Activated CD8-positive, alpha-beta T cell treated with anti-CD3 and anti-CD28 coated beads for 36 hours (primary cell): ENCODE measurements around the gene ZNF112. TPM values are rescaled to one million over a fixed set of nuclear protein-coding genes. Genes with fewer than 3 reads are reported as not detected.

Experiments used
- ATAC-seq: fragments of 200-7000 bp; cut with Tn5 transposase; one replicate; pipeline ENCODE4 v1.10.0; 2021; ENCODE audit warnings: mild to moderate bottlenecking, moderate library complexity
- CTCF ChIA-PET: fragments of 350-600 bp; sonication (Branson Sonifier 250); formaldehyde crosslinking; loops from one replicate; lab custom pipeline; 2021; ENCODE audit warnings: antibody characterized with exemption; lab: Charles Lee
- POLR2A ChIA-PET: fragments of 350-600 bp; sonication (Branson Sonifier 250); formaldehyde crosslinking; loops from one replicate; lab custom pipeline; 2021; ENCODE audit warnings: antibody characterized with exemption; lab: Charles Lee
- DNase-seq: peaks from one replicate; pipeline ENCODE4 v3.0.0-alpha.2; 2020
- H3K27ac Mint-ChIP-seq: one replicate; pipeline ENCODE4 v1.8.0; 2021; ENCODE audit warnings: mild to moderate bottlenecking, mixed read lengths
- H3K27me3 Mint-ChIP-seq: one replicate; pipeline ENCODE4 v1.8.0; 2021; ENCODE audit warnings: mixed read lengths
- H3K36me3 Mint-ChIP-seq: one replicate; pipeline ENCODE4 v1.8.0; 2021; ENCODE audit warnings: low read depth, mixed read lengths
- H3K4me1 Mint-ChIP-seq: one replicate; pipeline ENCODE4 v1.8.0; 2021; ENCODE audit warnings: low read depth, mixed read lengths
- H3K4me3 Mint-ChIP-seq: one replicate; pipeline ENCODE4 v1.8.0; 2021; ENCODE audit warnings: mild to moderate bottlenecking, moderate library complexity, mixed read lengths
- H3K9me3 Mint-ChIP-seq: one replicate; pipeline ENCODE4 v1.8.0; 2021; ENCODE audit warnings: mixed read lengths
- intact Hi-C: fragments of 100-400 bp; cut with micrococcal nuclease; formaldehyde crosslinking; loops from one replicate; pipeline ENCODE4 v1.10.0; 2022
- total RNA-seq, 2 experiments: library from RNA; stranded (reverse); gene quantifications; one replicate each; pipeline ENCODE4 v1.2.3, GENCODE V29; 2021
- TF ChIP-seq, protein P1 (sequence below): fragments of 200-600 bp; IDR thresholded peaks from one replicate; pipeline ENCODE4 v1.8.0; 2022; ENCODE audit warnings: antibody characterized with exemption, mild to moderate bottlenecking

ZNF112 gene
- total RNA-seq, 2 experiments from 2014 or later = 0.11 TPM; not detected in 1

DNA sequence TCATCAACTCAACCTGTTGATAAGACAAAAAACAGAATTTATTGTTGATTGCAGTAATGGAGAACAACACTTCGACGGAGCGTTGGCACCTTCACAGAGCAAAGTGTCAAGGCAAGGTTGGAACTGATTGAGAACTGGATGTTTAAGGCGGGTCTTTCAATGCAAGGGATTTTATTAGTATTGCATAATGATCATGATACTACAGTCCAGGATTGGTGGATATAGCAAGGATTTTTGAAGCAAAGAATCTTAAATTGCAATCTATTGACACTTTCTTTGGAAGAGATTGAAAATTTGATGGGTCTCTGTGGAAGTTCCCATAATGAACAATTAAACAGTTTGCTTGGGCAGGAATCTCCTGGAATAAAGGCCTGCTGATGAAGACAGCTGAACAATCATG lies 51.0 kb downstream of the ZNF112 start:
- intact Hi-C loops = loop anchor here (10.0 kb wide), 1 partner anchor 91 kb away; the partner anchor contains the start of gene ZNF227
- POLR2A ChIA-PET = no interaction called here

DNA sequence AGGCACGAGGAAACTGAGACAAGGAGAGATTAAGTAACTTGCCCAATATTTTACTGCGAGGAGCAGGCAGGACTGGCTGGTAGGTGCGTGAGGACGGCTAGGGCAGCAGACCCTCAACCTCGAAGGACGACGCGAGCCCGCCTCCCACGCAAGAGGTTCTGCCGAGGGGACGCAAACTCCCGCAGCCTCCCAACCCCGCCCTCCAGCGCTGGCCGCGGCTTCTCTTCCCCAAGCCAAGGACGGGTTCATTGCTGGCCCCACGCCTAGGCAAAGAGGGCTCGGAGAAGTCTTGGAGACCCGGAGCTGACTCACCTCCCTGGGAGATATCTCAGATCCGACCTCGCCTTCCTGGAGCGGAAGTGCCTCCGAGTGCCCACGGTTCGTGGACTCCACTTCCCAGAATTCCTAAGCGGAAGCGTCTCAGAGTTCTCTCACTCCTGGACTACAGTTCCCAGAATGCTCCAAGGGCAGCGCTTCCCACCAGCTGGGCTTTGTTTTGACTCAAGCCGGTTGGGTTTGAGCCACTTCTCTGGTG lies 51.8 kb downstream of the ZNF112 start, which contains the start of gene ZNF235:
ZNF235 (minus strand) TSS at position 367 of the 535 bp plus-strand sequence. CDS start 1,621 bp downstream, outside the sequence.
- ChIA-PET POLR2A (interaction anchor here (1.0 kb wide), 1 partner anchor 92 kb away, joined by 4 read pairs; the partner anchor contains the start of gene ZNF227), CTCF (interaction anchor here (1.1 kb wide), 1 partner anchor 210 kb away, joined by 4 read pairs; no protein-coding TSS in a partner anchor)
- peaks cover 25% of the 10 kb centered on the region for H3K36me3 Mint-ChIP-seq
- H3K27ac Mint-ChIP-seq = peak within 1 kb of the TSS; percentile 81
- TF ChIP-seq, protein P1, sequence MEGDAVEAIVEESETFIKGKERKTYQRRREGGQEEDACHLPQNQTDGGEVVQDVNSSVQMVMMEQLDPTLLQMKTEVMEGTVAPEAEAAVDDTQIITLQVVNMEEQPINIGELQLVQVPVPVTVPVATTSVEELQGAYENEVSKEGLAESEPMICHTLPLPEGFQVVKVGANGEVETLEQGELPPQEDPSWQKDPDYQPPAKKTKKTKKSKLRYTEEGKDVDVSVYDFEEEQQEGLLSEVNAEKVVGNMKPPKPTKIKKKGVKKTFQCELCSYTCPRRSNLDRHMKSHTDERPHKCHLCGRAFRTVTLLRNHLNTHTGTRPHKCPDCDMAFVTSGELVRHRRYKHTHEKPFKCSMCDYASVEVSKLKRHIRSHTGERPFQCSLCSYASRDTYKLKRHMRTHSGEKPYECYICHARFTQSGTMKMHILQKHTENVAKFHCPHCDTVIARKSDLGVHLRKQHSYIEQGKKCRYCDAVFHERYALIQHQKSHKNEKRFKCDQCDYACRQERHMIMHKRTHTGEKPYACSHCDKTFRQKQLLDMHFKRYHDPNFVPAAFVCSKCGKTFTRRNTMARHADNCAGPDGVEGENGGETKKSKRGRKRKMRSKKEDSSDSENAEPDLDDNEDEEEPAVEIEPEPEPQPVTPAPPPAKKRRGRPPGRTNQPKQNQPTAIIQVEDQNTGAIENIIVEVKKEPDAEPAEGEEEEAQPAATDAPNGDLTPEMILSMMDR = no peak
- ATAC-seq = peak; percentile 93
- peak within 1 kb of the TSS; percentile 83 for H3K4me3 Mint-ChIP-seq
- DNase-seq = peak; percentile 85
- peaks cover 15% of the 10 kb centered on the region for H3K9me3 Mint-ChIP-seq
- peaks cover 3% of the 10 kb centered on the region for H3K27me3 Mint-ChIP-seq
- peaks cover 20% of the 10 kb centered on the region for H3K4me1 Mint-ChIP-seq
- intact Hi-C loops = loop anchor here (10.0 kb wide), 1 partner anchor 90 kb away; the partner anchor contains the start of gene ZNF227

More for the DNA sequence above, 51.0 kb downstream of the ZNF112 start:
- H3K27ac Mint-ChIP-seq = no peak overlapping the region
- peak overlapping the region; percentile 83 for H3K4me3 Mint-ChIP-seq
- ATAC-seq (no peak), DNase-seq (no peak)
- TF ChIP-seq, protein P1 = no peak
- peaks cover 18% of the 10 kb centered on the region for H3K9me3 Mint-ChIP-seq
- peaks cover 3% of the 10 kb centered on the region for H3K27me3 Mint-ChIP-seq
- CTCF ChIA-PET = interaction anchor here (1.1 kb wide), 1 partner anchor 211 kb away, joined by 4 read pairs; no protein-coding TSS in a partner anchor
- H3K4me1 Mint-ChIP-seq = peaks cover 20% of the 10 kb centered on the region
- peaks cover 18% of the 10 kb centered on the region for H3K36me3 Mint-ChIP-seq

DNA sequence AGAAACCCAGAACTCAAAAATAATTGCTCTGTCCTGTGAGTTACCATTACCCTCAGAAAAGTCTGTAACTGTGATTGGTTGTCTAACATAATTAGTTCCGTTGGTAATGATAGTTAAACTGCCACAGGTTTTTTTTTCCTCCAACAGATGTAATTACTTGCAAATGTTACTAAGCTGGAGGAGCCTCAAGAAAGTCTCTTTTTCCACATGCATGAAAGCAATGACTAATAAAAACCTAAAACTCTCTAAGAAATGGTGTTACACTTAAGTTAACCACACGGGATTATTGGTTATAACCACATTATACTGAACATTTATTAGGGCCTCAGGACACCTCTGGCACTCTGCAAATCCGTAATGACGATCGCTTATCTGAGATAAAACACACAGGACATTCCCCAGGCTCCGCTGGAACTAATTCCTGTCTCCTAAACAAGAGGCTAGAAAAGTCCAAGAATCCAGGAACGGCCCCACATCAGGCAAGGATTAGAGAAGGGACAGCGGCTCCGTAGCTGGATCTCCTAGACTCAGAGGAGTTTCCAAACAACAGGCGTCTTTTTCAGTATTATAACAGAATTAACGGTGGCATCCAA lies 52.4 kb downstream of the ZNF112 start:
- Mint-ChIP-seq H3K4me1 (peaks cover 20% of the 10 kb centered on the region), H3K27ac (peak overlapping the region; percentile 81), H3K27me3 (peaks cover 3% of the 10 kb centered on the region), H3K9me3 (peaks cover 15% of the 10 kb centered on the region), H3K36me3 (peaks cover 32% of the 10 kb centered on the region), H3K4me3 (peak overlapping the region; percentile 83)
- TF ChIP-seq, protein P1 = no peak
- peak; percentile 34 for ATAC-seq
- POLR2A ChIA-PET = interaction anchor here (1.0 kb wide), 1 partner anchor 92 kb away, joined by 4 read pairs; the partner anchor contains the start of gene ZNF227
- intact Hi-C loops = loop anchor here (10.0 kb wide), 1 partner anchor 89 kb away; the partner anchor contains the start of gene ZNF227
- CTCF ChIA-PET = interaction anchor here (1.1 kb wide), 1 partner anchor 209 kb away, joined by 4 read pairs; no protein-coding TSS in a partner anchor
- peak; percentile 4 for DNase-seq

DNA sequence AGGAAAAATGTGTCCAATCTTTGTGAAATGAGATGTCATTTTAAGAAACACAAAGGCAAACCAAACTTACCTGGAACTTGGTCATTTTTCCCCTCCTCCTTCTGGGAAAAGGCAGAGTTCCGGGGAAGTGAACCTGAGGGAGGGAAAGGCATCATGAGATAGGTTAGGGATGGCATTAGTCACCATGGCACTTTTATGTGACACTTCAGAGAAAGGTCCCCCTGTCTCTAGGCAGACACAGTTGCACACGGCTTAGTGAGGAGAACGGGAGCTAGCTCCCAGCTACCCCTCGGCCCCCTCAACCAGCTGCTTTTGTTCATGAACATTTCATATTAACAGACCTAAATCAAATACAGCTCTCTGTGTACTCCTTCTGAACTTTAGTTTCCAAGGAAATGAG lies 53.2 kb downstream of the ZNF112 start:
- ATAC-seq (no peak), DNase-seq (no peak)
- Mint-ChIP-seq H3K36me3 (peaks cover 39% of the 10 kb centered on the region), H3K27ac (no peak overlapping the region), H3K4me3 (peak overlapping the region; percentile 83), H3K27me3 (no peaks in the 10 kb centered on the region), H3K4me1 (peaks cover 20% of the 10 kb centered on the region), H3K9me3 (peaks cover 9% of the 10 kb centered on the region)
- intact Hi-C loops = loop anchor here (10.0 kb wide), 1 partner anchor 89 kb away; the partner anchor contains the start of gene ZNF227
- TF ChIP-seq, protein P1 = no peak
- CTCF ChIA-PET = no interaction called here
- POLR2A ChIA-PET = no interaction called here
